Fibroblast of lung (primary cell): ENCODE measurements around the gene RTKN2. TPM values are rescaled to one million over a fixed set of nuclear protein-coding genes. Genes with fewer than 3 reads are reported as not detected.

Experiments used
- DNase-seq, 2 donors: peaks; one replicate each; pipeline versions ENCODE4 v3.0.0 to v3.0.0-alpha.2; 2010; ENCODE audit warnings: low read depth in 2 of 2
- H2AFZ ChIP-seq: 2 replicates; pipeline ENCODE4 v1.5.1; 2012; ENCODE audit warnings: low read length, control low read depth, inconsistent platforms
- H3K27ac ChIP-seq: 2 replicates; pipeline ENCODE4 v1.5.1; 2011; ENCODE audit warnings: low read length, control low read depth; ENCODE audit not compliant: insufficient read depth
- H3K27me3 ChIP-seq: 2 replicates; pipeline ENCODE4 v1.5.1; 2011; ENCODE audit warnings: mild to moderate bottlenecking, low read length; ENCODE audit not compliant: control insufficient read depth, insufficient read depth
- H3K36me3 ChIP-seq: 2 replicates; pipeline ENCODE4 v1.5.1; 2011; ENCODE audit warnings: low read length; ENCODE audit not compliant: control insufficient read depth, insufficient read depth
- H3K4me1 ChIP-seq: 2 replicates; pipeline ENCODE4 v1.5.1; 2011; ENCODE audit warnings: low read length; ENCODE audit not compliant: control insufficient read depth, insufficient read depth; ENCODE audit errors: extremely low read depth
- H3K4me2 ChIP-seq: 2 replicates; pipeline ENCODE4 v1.5.1; 2011; ENCODE audit warnings: low read length, control low read depth; ENCODE audit not compliant: insufficient read depth; ENCODE audit errors: extremely low read depth
- H3K4me3 ChIP-seq, 4 experiments: fragments of 200-600 bp in 1 of 4; sonication (generic) in 1 of 4; replicated peaks in 1 of 4; 2 replicates each; pipeline ENCODE4 v1.5.1; 2011 to 2016; ENCODE audit warnings: low read length in 4 of 4, low read depth in 3 of 4, mild to moderate bottlenecking in 3 of 4, control low read depth in 2 of 4, inconsistent platforms in 1 of 4, mixed read lengths in 1 of 4; ENCODE audit not compliant: insufficient read depth in 1 of 4; ENCODE audit errors: control extremely low read depth in 1 of 4
- H3K79me2 ChIP-seq: 2 replicates; pipeline ENCODE4 v1.5.1; 2012; ENCODE audit warnings: mild to moderate bottlenecking, low read length, inconsistent platforms; ENCODE audit not compliant: control insufficient read depth, insufficient read depth
- H3K9ac ChIP-seq: 2 replicates; pipeline ENCODE4 v1.5.1; 2011; ENCODE audit warnings: mild to moderate bottlenecking, low read length, control low read depth; ENCODE audit not compliant: insufficient read depth
- H3K9me3 ChIP-seq: 2 replicates; pipeline ENCODE4 v1.5.1; 2012; ENCODE audit warnings: low read depth, low read length; ENCODE audit not compliant: control insufficient read depth, insufficient read depth
- H4K20me1 ChIP-seq: 2 replicates; pipeline ENCODE4 v1.5.1; 2011; ENCODE audit warnings: low read length; ENCODE audit not compliant: control insufficient read depth, insufficient read depth; ENCODE audit errors: extremely low read depth
- EZH2 ChIP-seq: IDR thresholded peaks from 2 replicates; pipeline ENCODE4 v1.5.1; 2012; ENCODE audit warnings: low read length, control low read depth, mild to moderate bottlenecking; ENCODE audit errors: missing control alignments
- polyA plus RNA-seq, 2 donors: library from polyadenylated mRNA; depleted of rRNA in 1 of 2; stranded (reverse) in 1 of 2; unstranded in 1 of 2; fragments of >200 nt; gene quantifications; 2 replicates each; pipeline ENCODE4 v1.2.1, GENCODE V29; 2011 to 2012; ENCODE audit warnings: missing spikeins in 1 of 2
- total RNA-seq: library from RNA; depleted of rRNA; stranded (reverse); fragments of >200 nt; gene quantifications from 2 replicates; pipeline ENCODE4 v1.2.1, GENCODE V29; 2014
- TF ChIP-seq, protein P1 (sequence below), 2 donors: IDR thresholded peaks in 1 of 2; conservative IDR thresholded peaks in 1 of 2; 1 replicate in 1 of 2; 2 replicates in 1 of 2; pipeline ENCODE4 v1.5.1; 2011 to 2012; ENCODE audit warnings: low read length in 2 of 2, control low read depth in 1 of 2, inconsistent platforms in 1 of 2, low read depth in 1 of 2, mild to moderate bottlenecking in 1 of 2

RTKN2 gene
- total and polyA plus RNA-seq, 2 donors (not counting 1 experiment from before 2014, with no cell fraction given) = 1.1 to 1.2 TPM

DNA sequence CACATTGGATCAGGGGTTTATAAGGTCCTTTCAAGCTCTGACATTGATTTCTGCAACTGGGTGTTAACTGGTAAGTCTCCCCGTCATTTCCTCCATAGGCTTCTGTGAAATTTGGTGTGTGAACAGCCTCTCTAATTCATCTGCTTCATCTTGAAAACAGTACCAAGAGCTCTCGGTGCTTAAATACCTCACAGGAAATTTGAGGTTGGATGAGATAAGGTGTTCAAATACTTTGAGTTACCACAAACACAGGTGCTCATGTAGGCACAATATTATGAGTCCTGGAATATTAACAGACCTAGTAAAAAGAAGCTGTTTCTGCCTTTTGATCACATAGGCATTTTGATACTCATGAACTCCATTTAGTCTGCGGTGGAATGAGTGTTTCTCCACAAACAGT, 85.2 kb downstream of the RTKN2 start:
- Histone ChIP-seq H3K9me3 (no peaks in the 10 kb centered on the region), H3K9ac (no peak overlapping the region), H3K36me3 (no peaks in the 10 kb centered on the region), H3K27me3 (no peaks in the 10 kb centered on the region), H3K27ac (no peak overlapping the region), H2AFZ (no peak overlapping the region), H3K4me2 (no peak overlapping the region), H3K4me1 (no peaks in the 10 kb centered on the region), H3K79me2 (no peaks in the 10 kb centered on the region), H3K4me3 (no peak overlapping the region), H4K20me1 (no peaks in the 10 kb centered on the region)
- peak in 1 of 2 donors; percentile 43 for DNase-seq
- TF ChIP-seq, protein P1, sequence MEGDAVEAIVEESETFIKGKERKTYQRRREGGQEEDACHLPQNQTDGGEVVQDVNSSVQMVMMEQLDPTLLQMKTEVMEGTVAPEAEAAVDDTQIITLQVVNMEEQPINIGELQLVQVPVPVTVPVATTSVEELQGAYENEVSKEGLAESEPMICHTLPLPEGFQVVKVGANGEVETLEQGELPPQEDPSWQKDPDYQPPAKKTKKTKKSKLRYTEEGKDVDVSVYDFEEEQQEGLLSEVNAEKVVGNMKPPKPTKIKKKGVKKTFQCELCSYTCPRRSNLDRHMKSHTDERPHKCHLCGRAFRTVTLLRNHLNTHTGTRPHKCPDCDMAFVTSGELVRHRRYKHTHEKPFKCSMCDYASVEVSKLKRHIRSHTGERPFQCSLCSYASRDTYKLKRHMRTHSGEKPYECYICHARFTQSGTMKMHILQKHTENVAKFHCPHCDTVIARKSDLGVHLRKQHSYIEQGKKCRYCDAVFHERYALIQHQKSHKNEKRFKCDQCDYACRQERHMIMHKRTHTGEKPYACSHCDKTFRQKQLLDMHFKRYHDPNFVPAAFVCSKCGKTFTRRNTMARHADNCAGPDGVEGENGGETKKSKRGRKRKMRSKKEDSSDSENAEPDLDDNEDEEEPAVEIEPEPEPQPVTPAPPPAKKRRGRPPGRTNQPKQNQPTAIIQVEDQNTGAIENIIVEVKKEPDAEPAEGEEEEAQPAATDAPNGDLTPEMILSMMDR (conservative IDR thresholded peaks at IDR 0.05 in 1 of 2, IDR thresholded peaks at IDR 0.05 in 1 of 2; ENCODE audit: low read depth in 1 of 2, low read length in 2 of 2) = no peak
- TF ChIP-seq EZH2 = no peak

GRCh38 chr10:62182595-62182994, 86.0 kb downstream of the RTKN2 start:
- no peaks in the 10 kb centered on the region for H3K36me3 ChIP-seq
- no peaks in the 10 kb centered on the region for H3K27me3 ChIP-seq
- no peak for TF ChIP-seq EZH2
- TF ChIP-seq, protein P1 (conservative IDR thresholded peaks at IDR 0.05 in 1 of 2, IDR thresholded peaks at IDR 0.05 in 1 of 2; ENCODE audit: low read depth in 1 of 2, low read length in 2 of 2) = no peak
- no peaks in the 10 kb centered on the region for H3K79me2 ChIP-seq
- H3K27ac ChIP-seq = no peak overlapping the region
- no peak overlapping the region for H2AFZ ChIP-seq
- no peak overlapping the region for H3K9ac ChIP-seq
- H3K4me3 ChIP-seq = no peak overlapping the region
- no peaks in the 10 kb centered on the region for H3K4me1 ChIP-seq
- H3K4me2 ChIP-seq = no peak overlapping the region
- no peak for DNase-seq
- no peaks in the 10 kb centered on the region for H4K20me1 ChIP-seq
- no peaks in the 10 kb centered on the region for H3K9me3 ChIP-seq

GRCh38 chr10:62182171-62182570, 86.5 kb downstream of the RTKN2 start:
- Histone ChIP-seq H4K20me1 (no peaks in the 10 kb centered on the region), H3K27ac (no peak overlapping the region), H3K79me2 (no peaks in the 10 kb centered on the region), H3K9ac (no peak overlapping the region), H3K4me1 (no peaks in the 10 kb centered on the region), H3K9me3 (no peaks in the 10 kb centered on the region), H3K4me3 (no peak overlapping the region), H3K36me3 (no peaks in the 10 kb centered on the region), H3K27me3 (no peaks in the 10 kb centered on the region), H3K4me2 (no peak overlapping the region), H2AFZ (no peak overlapping the region)
- DNase-seq = no peak
- TF ChIP-seq EZH2 = no peak
- TF ChIP-seq, protein P1 (conservative IDR thresholded peaks at IDR 0.05 in 1 of 2, IDR thresholded peaks at IDR 0.05 in 1 of 2; ENCODE audit: low read depth in 1 of 2, low read length in 2 of 2) = no peak
